Gastrocnemius medialis (tissue), 4 donors: ENCODE data around the gene MT1E.
A peak's percentile ranks its signal among the peaks of the same experiment; 100 is the strongest.

ENCODE experiments used
- CTCF ChIP-seq, 5 experiments: fragments of 450-650 bp in 3 of 5; fragments of 200-600 bp in 2 of 5; sonication (generic) in 2 of 5; IDR thresholded peaks in 4 of 5; conservative IDR thresholded peaks in 1 of 5; 1 replicate in 4 of 5; 2 replicates in 1 of 5; pipeline ENCODE4 v1.5.1; 2016 to 2019; ENCODE audit warnings: antibody characterized with exemption in 5 of 5, mild to moderate bottlenecking in 3 of 5, moderate library complexity in 3 of 5
- POLR2A ChIP-seq, 2 donors: fragments of 450-650 bp; IDR thresholded peaks; one replicate each; pipeline ENCODE4 v1.6.1; 2017; ENCODE audit warnings: antibody characterized with exemption in 2 of 2, mild to moderate bottlenecking in 2 of 2, moderate library complexity in 2 of 2

GRCh38 chr16:56603589-56603988 lies 22.0 kb upstream of the MT1E start:
- peak in 4 of 5 experiments; percentile 65 to 73 (median 68) for TF ChIP-seq CTCF (IDR thresholded peaks at IDR 0.05 in 4 of 5, conservative IDR thresholded peaks at IDR 0.05 in 1 of 5)
- TF ChIP-seq POLR2A (IDR thresholded peaks at IDR 0.05): no peak
